IMR-90 (cell line): ENCODE data around the gene SLC6A20. TPM values are rescaled to one million over a fixed set of nuclear protein-coding genes. Genes with fewer than 3 reads are reported as not detected.
A peak's percentile ranks its signal among the peaks of the same experiment; 100 is the strongest.

ENCODE experiments used
- ATAC-seq: fragments of 200-7000 bp; cut with Tn5 transposase; 2 replicates; pipeline ENCODE4 v1.9.1; 2020; ENCODE audit warnings: low read depth, mild to moderate bottlenecking, moderate library complexity
- BruUV-seq: library from RNA; stranded (reverse); fragments of 400-500 nt; replicated peaks from 2 replicates; lab custom pipeline; 2021; lab: Mats Ljungman, UMichigan
- CTCF ChIA-PET: fragments of 300-600 bp; formaldehyde crosslinking; extraction: SDS; loops from one replicate; lab custom pipeline; 2021; ENCODE audit warnings: antibody characterized with exemption; lab: Yijun Ruan, JAX
- POLR2A ChIA-PET: fragments of 300-600 bp; sonication (Branson Sonifier 250); formaldehyde crosslinking; loops from one replicate; lab custom pipeline; 2022; ENCODE audit warnings: antibody characterized with exemption; ENCODE audit not compliant: unreplicated experiment; lab: Charles Lee
- DNase-seq: peaks from one replicate; pipeline ENCODE4 v3.0.0; 2013
- H2AFZ ChIP-seq: replicated peaks from 2 replicates; pipeline ENCODE3; 2013; ENCODE audit warnings: low read length, mild to moderate bottlenecking; ENCODE audit not compliant: poor library complexity
- H2AK5ac ChIP-seq: 2 replicates; pipeline ENCODE4 v1.6.1; 2013; ENCODE audit warnings: low read depth, low read length, inconsistent platforms
- H2AK9ac ChIP-seq: replicated peaks from 2 replicates; pipeline ENCODE3; 2013; ENCODE audit warnings: mild to moderate bottlenecking, low read depth, low read length, moderate library complexity; ENCODE audit not compliant: poor library complexity
- H2BK120ac ChIP-seq: 2 replicates; pipeline ENCODE4 v1.6.1; 2013; ENCODE audit warnings: low read depth, low read length, inconsistent platforms
- H2BK15ac ChIP-seq: 3 replicates; pipeline ENCODE4 v1.6.1; 2013; ENCODE audit warnings: low read depth, low read length, inconsistent platforms
- H2BK20ac ChIP-seq: 2 replicates; pipeline ENCODE4 v1.6.1; 2013; ENCODE audit warnings: low read depth, mild to moderate bottlenecking, inconsistent platforms, low read length, moderate library complexity
- H2BK5ac ChIP-seq: 2 replicates; pipeline ENCODE4 v1.6.1; 2013; ENCODE audit warnings: mild to moderate bottlenecking, low read depth, low read length, inconsistent platforms; ENCODE audit not compliant: poor library complexity, severe bottlenecking
- H3K14ac ChIP-seq: replicated peaks from 2 replicates; pipeline ENCODE4 v1.6.1; 2013; ENCODE audit warnings: low read depth, low read length, inconsistent platforms
- H3K18ac ChIP-seq: 2 replicates; pipeline ENCODE4 v1.6.1; 2013; ENCODE audit warnings: low read depth, low read length, control low read depth
- H3K23ac ChIP-seq: 2 replicates; pipeline ENCODE4 v1.6.1; 2013; ENCODE audit warnings: low read depth, low read length, inconsistent platforms
- H3K27ac ChIP-seq: 2 replicates; pipeline ENCODE4 v1.5.1; 2013; ENCODE audit warnings: mild to moderate bottlenecking, control low read depth, low read length; ENCODE audit not compliant: insufficient read depth
- H3K27me3 ChIP-seq: 2 replicates; pipeline ENCODE4 v1.6.1; 2013; ENCODE audit warnings: low read length; ENCODE audit not compliant: control insufficient read depth, insufficient read depth
- H3K36me3 ChIP-seq: 2 replicates; pipeline ENCODE4 v1.6.1; 2013; ENCODE audit warnings: low read length, mixed read lengths; ENCODE audit not compliant: control insufficient read depth, insufficient read depth
- H3K4ac ChIP-seq: 2 replicates; pipeline ENCODE4 v1.6.1; 2013; ENCODE audit warnings: low read depth, low read length, inconsistent platforms
- H3K4me1 ChIP-seq: 2 replicates; pipeline ENCODE4 v1.6.1; 2013; ENCODE audit warnings: low read length, mixed read lengths; ENCODE audit not compliant: control insufficient read depth, insufficient read depth
- H3K4me2 ChIP-seq: 2 replicates; pipeline ENCODE4 v1.6.1; 2013; ENCODE audit warnings: low read depth, mild to moderate bottlenecking, control low read depth, low read length, moderate library complexity
- H3K4me3 ChIP-seq: 2 replicates; pipeline ENCODE4 v1.5.1; 2013; ENCODE audit warnings: low read depth, mild to moderate bottlenecking, control low read depth, low read length, moderate library complexity; ENCODE audit not compliant: insufficient read depth
- H3K56ac ChIP-seq: 2 replicates; pipeline ENCODE4 v1.6.1; 2013; ENCODE audit warnings: low read length, inconsistent platforms; ENCODE audit not compliant: insufficient read depth; ENCODE audit errors: extremely low read depth
- H3K79me1 ChIP-seq, 2 experiments: 2 replicates each; pipeline ENCODE4 v1.6.1; 2013; ENCODE audit warnings: low read length in 2 of 2, inconsistent platforms in 1 of 2, low read depth in 1 of 2
- H3K9ac ChIP-seq: 2 replicates; pipeline ENCODE4 v1.6.1; 2013; ENCODE audit warnings: low read depth, low read length, control low read depth
- H3K9me1 ChIP-seq: 2 replicates; pipeline ENCODE4 v1.6.1; 2013; ENCODE audit warnings: low read length, inconsistent platforms; ENCODE audit not compliant: insufficient read depth
- H3K9me3 ChIP-seq: 2 replicates; pipeline ENCODE4 v1.6.1; 2013; ENCODE audit warnings: low read length; ENCODE audit not compliant: control insufficient read depth, insufficient read depth
- H4K20me1 ChIP-seq: 2 replicates; pipeline ENCODE4 v1.6.1; 2013; ENCODE audit warnings: low read length, inconsistent platforms; ENCODE audit not compliant: insufficient read depth
- H4K5ac ChIP-seq: 2 replicates; pipeline ENCODE4 v1.6.1; 2013; ENCODE audit warnings: mild to moderate bottlenecking, low read depth, low read length, control low read depth
- H4K8ac ChIP-seq, 2 experiments: 2 replicates each; pipeline ENCODE4 v1.6.1; 2013; ENCODE audit warnings: low read depth in 2 of 2, low read length in 2 of 2, control low read depth in 1 of 2, inconsistent platforms in 1 of 2
- H4K91ac ChIP-seq: 2 replicates; pipeline ENCODE4 v1.6.1; 2013; ENCODE audit warnings: low read depth, low read length, inconsistent platforms; ENCODE audit not compliant: insufficient read depth
- BHLHE40 ChIP-seq: fragments of 150-350 bp; IDR thresholded peaks from 2 replicates; pipeline ENCODE4 v1.6.1; 2016; ENCODE audit warnings: mild to moderate bottlenecking, low read depth, low read length
- RAD21 ChIP-seq: IDR thresholded peaks from 2 replicates; pipeline ENCODE4 v1.6.1; 2012; ENCODE audit warnings: low read length, improper control_type of control experiment
- WGBS, 2 experiments: methylation state at CpG; one replicate each; pipeline versions ENCODE4 v1.1.5 to v1.1.7; 2013; ENCODE audit warnings: missing lambda C conversion rate in 2 of 2; ENCODE audit not compliant: insufficient read length in 1 of 2; ENCODE audit errors: extremely low coverage in 2 of 2; 5-methylcytosine and 5-hydroxymethylcytosine counted together
- dilution Hi-C: fragments of 300-500 bp; cut with HindIII; formaldehyde crosslinking; loops from one replicate; pipeline ENCODE4 v1.14.3; 2018; ENCODE audit warnings: low sequenced_read_pairs; ENCODE audit not compliant: unreplicated experiment
- in situ Hi-C: fragments of 300-500 bp; cut with MboI; formaldehyde crosslinking; loops from 3 replicates; pipeline ENCODE4 v1.14.3; 2019; ENCODE audit warnings: low sequenced_read_pairs, inconsistent platforms, mixed read lengths
- intact Hi-C: fragments of 100-400 bp; cut with micrococcal nuclease; formaldehyde crosslinking; loops from 2 replicates; pipeline ENCODE4 v1.10.0; 2022
- polyA plus RNA-seq, 3 experiments: library from polyadenylated mRNA; depleted of rRNA; stranded (reverse); fragments of >200 nt; gene quantifications; 2 replicates each; pipeline ENCODE4 v1.2.3, GENCODE V29; 2012; ENCODE audit warnings: low replicate concordance in 1 of 3
- total RNA-seq: library from RNA; depleted of rRNA; stranded (reverse); fragments of >200 nt; gene quantifications from 2 replicates; pipeline ENCODE4 v1.2.3, GENCODE V29; 2012
- TF ChIP-seq, protein P1 (sequence below): conservative IDR thresholded peaks from 2 replicates; pipeline ENCODE4 v1.5.1; 2012; ENCODE audit warnings: mild to moderate bottlenecking, low read depth, low read length, improper control_type of control experiment

SLC6A20 gene
- total and polyA plus RNA-seq, 2 of the 4 experiments (the other 2 are of a cell fraction) = not detected

DNA sequence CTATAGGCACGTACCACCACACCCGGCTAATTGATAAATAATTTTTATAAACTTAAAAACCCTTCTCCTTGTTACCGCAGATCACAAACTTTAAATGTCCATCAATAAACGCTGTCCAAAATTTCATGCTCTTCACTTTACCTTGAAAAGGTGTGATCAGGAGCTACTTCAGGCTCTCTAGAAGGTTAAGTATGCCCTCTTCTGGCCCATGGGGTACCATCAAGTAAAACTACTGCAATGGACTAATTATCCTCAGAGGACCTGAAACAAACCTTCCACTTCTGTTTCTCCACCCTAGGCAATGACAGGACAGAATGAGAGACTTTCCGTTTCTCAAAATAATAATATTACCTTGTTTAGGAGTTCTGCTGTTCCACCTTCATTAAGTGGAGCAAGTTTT, 36.4 kb upstream of the SLC6A20 start:
- dilution Hi-C loops (no loop called here), in situ Hi-C loops (no loop called here), intact Hi-C loops (loop anchor here (2.0 kb wide), 1 partner anchor 72 kb away; no protein-coding TSS in a partner anchor)
- ATAC-seq (no peak), DNase-seq (peak; percentile 16)
- no peak overlapping the region for H2BK15ac ChIP-seq
- H3K23ac ChIP-seq = no peak overlapping the region
- H3K9me1 ChIP-seq = no peaks in the 10 kb centered on the region; the same call in 1 of the 2 replicates
- H2AFZ ChIP-seq = no peak overlapping the region
- no peak overlapping the region for H2BK20ac ChIP-seq
- peaks cover 18% of the 10 kb centered on the region for H3K36me3 ChIP-seq
- no peaks in the 10 kb centered on the region for H3K27me3 ChIP-seq
- H3K4ac ChIP-seq = no peak overlapping the region
- peaks cover 2% of the 10 kb centered on the region; the same call in 1 of the 2 replicates for H3K4me1 ChIP-seq
- ChIA-PET POLR2A (no interaction called here), CTCF (interaction anchor here (0.7 to 1.0 kb wide), 2 partner anchors 26 to 61 kb away, joined by 3 to 4 read pairs; no protein-coding TSS in a partner anchor)
- no peak overlapping the region for H3K4me3 ChIP-seq
- H3K14ac ChIP-seq = no peak overlapping the region
- H3K18ac ChIP-seq = no peak overlapping the region
- no peak overlapping the region for H3K27ac ChIP-seq
- H4K8ac ChIP-seq = no peak overlapping the region
- H4K20me1 ChIP-seq = no peaks in the 10 kb centered on the region
- no peak overlapping the region for H2AK5ac ChIP-seq
- H3K56ac ChIP-seq = no peak overlapping the region
- no peak overlapping the region for H3K9ac ChIP-seq
- no peak overlapping the region for H4K91ac ChIP-seq
- no peaks in the 10 kb centered on the region for H3K9me3 ChIP-seq
- no peak overlapping the region for H2AK9ac ChIP-seq
- H3K79me1 ChIP-seq = no peaks in the 10 kb centered on the region
- no CpG with 5 or more reads among the region's 5 CpGs for WGBS, 2 experiments
- TF ChIP-seq BHLHE40 = no peak
- peak; percentile 46 for TF ChIP-seq RAD21
- TF ChIP-seq, protein P1, sequence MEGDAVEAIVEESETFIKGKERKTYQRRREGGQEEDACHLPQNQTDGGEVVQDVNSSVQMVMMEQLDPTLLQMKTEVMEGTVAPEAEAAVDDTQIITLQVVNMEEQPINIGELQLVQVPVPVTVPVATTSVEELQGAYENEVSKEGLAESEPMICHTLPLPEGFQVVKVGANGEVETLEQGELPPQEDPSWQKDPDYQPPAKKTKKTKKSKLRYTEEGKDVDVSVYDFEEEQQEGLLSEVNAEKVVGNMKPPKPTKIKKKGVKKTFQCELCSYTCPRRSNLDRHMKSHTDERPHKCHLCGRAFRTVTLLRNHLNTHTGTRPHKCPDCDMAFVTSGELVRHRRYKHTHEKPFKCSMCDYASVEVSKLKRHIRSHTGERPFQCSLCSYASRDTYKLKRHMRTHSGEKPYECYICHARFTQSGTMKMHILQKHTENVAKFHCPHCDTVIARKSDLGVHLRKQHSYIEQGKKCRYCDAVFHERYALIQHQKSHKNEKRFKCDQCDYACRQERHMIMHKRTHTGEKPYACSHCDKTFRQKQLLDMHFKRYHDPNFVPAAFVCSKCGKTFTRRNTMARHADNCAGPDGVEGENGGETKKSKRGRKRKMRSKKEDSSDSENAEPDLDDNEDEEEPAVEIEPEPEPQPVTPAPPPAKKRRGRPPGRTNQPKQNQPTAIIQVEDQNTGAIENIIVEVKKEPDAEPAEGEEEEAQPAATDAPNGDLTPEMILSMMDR = peak; percentile 40; the same call in 1 of the 2 replicates
- H2BK120ac ChIP-seq = no peak overlapping the region
- no TSS peak for BruUV-seq
- no peak overlapping the region for H3K4me2 ChIP-seq
- no peak overlapping the region for H4K5ac ChIP-seq
- no peak overlapping the region for H2BK5ac ChIP-seq
